Cardiac muscle cell (in vitro differentiated cells and primary cell): ENCODE data around the gene CTNNB1. TPM values are rescaled to one million over a fixed set of nuclear protein-coding genes. Genes with fewer than 3 reads are reported as not detected.

ENCODE experiments used
- DNase-seq, 2 donors: peaks; one replicate each; pipeline versions ENCODE4 v3.0.0 to v3.0.0-alpha.2; 2010 to 2017; ENCODE audit warnings: low read depth in 1 of 2, low spot score in 1 of 2
- H3K27ac ChIP-seq: fragments of 200-600 bp; sonication (generic); 2 replicates; pipeline ENCODE4 v1.5.1; 2016
- H3K27me3 ChIP-seq: fragments of 200-600 bp; sonication (generic); 2 replicates; pipeline ENCODE4 v1.6.0; 2016; ENCODE audit warnings: control low read depth
- H3K36me3 ChIP-seq: fragments of 200-600 bp; sonication (generic); 2 replicates; pipeline ENCODE4 v1.5.1; 2016; ENCODE audit warnings: control low read depth
- H3K4me1 ChIP-seq: fragments of 200-600 bp; sonication (generic); 2 replicates; pipeline ENCODE4 v1.8.1; 2017; ENCODE audit warnings: low read depth, mild to moderate bottlenecking, mixed run types
- H3K4me3 ChIP-seq: fragments of 200-600 bp; sonication (generic); 2 replicates; pipeline ENCODE4 v1.5.1; 2016; ENCODE audit warnings: mild to moderate bottlenecking
- H3K9me3 ChIP-seq: fragments of 200-600 bp; sonication (generic); 2 replicates; pipeline ENCODE4 v1.5.1; 2017; ENCODE audit warnings: low read depth, mild to moderate bottlenecking, control low read depth
- polyA plus RNA-seq: library from polyadenylated mRNA; unstranded; fragments of >200 nt; fragmentation: Nextera tagmentation; extraction: Ambion mirVana; gene quantifications from 2 replicates; pipeline ENCODE4 v1.2.1, GENCODE V29; 2016
- total RNA-seq: library from RNA; depleted of rRNA; stranded (reverse); fragments of >200 nt; gene quantifications from 2 replicates; pipeline ENCODE4 v1.2.3, GENCODE V29; 2016
- TF ChIP-seq, protein P1 (sequence below): IDR thresholded peaks from 2 replicates; pipeline ENCODE4 v1.5.1; 2012; ENCODE audit warnings: low read depth, mild to moderate bottlenecking, low read length

CTNNB1 gene
- total and polyA plus RNA-seq, 2 experiments from 2014 or later: 213 to 574 TPM

DNA sequence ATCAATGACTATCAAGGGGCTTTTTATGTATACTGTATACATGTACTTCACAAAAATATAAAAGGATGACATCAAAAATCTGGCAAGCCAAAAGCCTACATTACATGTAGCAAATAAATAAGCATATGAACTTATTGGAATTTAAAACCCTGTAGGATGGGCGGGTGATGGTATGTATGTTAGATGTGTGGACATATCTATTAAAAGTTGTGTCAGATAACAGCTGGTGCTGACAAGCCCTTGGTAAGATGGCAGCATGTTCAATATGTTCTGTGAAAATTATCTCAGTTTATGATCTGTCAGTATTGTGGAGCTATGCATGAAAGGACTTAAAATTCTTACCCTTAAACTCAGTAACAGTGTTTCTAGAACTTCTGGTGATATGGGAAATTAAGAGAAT lies 20.1 kb downstream of the CTNNB1 start:
- Histone ChIP-seq H3K27me3 (no peaks in the 10 kb centered on the region), H3K27ac (no peak overlapping the region), H3K4me3 (no peak overlapping the region), H3K4me1 (peaks cover 41% of the 10 kb centered on the region), H3K9me3 (no peaks in the 10 kb centered on the region), H3K36me3 (peaks cover 7% of the 10 kb centered on the region)
- DNase-seq: no peak
- TF ChIP-seq, protein P1, sequence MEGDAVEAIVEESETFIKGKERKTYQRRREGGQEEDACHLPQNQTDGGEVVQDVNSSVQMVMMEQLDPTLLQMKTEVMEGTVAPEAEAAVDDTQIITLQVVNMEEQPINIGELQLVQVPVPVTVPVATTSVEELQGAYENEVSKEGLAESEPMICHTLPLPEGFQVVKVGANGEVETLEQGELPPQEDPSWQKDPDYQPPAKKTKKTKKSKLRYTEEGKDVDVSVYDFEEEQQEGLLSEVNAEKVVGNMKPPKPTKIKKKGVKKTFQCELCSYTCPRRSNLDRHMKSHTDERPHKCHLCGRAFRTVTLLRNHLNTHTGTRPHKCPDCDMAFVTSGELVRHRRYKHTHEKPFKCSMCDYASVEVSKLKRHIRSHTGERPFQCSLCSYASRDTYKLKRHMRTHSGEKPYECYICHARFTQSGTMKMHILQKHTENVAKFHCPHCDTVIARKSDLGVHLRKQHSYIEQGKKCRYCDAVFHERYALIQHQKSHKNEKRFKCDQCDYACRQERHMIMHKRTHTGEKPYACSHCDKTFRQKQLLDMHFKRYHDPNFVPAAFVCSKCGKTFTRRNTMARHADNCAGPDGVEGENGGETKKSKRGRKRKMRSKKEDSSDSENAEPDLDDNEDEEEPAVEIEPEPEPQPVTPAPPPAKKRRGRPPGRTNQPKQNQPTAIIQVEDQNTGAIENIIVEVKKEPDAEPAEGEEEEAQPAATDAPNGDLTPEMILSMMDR: no peak

DNA sequence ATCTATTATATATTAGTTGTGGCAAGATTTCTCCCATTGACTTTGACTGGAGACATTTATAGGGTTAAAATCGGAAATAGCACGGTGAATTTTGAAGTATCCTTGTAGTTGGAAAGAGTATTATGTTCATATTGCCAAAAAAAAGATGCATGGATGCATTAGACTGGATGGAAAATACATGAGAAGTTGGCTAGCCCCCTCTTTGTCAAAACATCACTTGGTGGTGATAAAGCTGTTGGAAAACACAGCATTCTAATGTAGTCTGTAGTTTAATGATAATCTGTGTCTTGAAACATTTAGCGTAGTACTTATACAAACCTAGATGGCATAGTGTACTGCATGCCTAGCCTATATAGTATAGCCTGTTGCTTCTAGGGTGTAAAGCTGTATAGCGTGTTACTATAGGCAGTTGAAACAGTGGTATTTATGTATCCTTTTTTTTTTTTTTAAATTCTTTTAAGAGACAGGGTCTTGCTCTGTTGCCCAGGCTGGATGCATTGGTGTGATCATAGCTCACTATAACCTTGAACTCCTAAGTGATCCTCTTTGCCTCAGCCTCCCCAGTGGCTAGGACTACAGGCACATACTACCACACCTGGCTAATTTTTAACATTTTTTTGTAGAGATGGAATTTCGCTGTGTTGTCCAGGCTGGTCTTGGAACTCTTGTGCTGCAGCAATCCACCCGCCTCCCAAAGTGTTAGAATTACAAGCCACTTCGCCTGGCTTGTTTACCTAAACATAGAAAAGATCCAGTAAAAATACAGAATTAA lies 21.8 kb downstream of the CTNNB1 start:
- H3K4me1 ChIP-seq: peaks cover 30% of the 10 kb centered on the region
- TF ChIP-seq, protein P1: no peak
- no peaks in the 10 kb centered on the region for H3K9me3 ChIP-seq
- H3K4me3 ChIP-seq: no peak overlapping the region
- H3K36me3 ChIP-seq: peaks cover 24% of the 10 kb centered on the region
- DNase-seq: no peak
- H3K27ac ChIP-seq: no peak overlapping the region
- no peaks in the 10 kb centered on the region for H3K27me3 ChIP-seq

DNA sequence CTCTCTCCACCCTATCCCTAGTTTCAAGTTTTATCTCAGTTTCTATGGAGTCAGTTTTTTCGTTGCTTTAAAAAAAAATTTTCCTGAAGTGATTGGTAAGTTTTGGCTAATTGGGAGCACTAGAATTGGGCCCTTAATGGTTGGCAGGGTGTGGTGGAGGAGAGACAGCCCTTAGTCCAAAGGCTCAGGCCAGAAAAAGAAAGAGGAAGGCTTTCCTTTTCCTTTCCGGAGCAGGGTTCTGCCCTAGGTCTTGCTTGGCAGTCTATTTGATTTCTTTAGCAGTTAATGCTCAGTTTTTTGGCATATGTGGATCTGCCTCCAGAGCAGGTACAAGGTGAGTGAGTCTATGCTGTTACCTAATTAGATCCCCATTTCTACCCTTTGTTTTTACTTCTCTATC lies 22.7 kb downstream of the CTNNB1 start:
- TF ChIP-seq, protein P1: no peak
- Histone ChIP-seq H3K4me1 (peaks cover 30% of the 10 kb centered on the region), H3K36me3 (peaks cover 33% of the 10 kb centered on the region)

DNA sequence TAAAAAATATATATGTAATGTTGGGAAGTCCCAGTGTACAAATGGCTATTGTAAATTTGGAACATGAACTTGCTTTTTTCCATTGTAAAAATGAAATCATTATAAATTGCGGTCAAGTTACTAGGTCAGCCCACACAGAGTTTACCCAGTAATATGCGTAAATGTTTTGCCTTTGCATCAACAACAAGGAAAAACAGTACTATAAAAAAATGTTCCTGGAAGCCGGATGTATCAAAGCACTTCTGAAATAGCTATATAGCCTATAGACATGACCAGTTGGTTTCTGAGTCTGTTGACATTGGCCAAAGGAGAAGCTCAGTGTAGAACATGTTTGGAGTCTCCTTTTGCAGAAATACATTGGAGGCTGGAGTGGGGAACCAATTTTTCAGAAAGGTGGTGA lies 23.2 kb downstream of the CTNNB1 start:
- Histone ChIP-seq H3K4me1 (peaks cover 30% of the 10 kb centered on the region), H3K27me3 (no peaks in the 10 kb centered on the region), H3K36me3 (peaks cover 38% of the 10 kb centered on the region), H3K4me3 (no peak overlapping the region), H3K27ac (no peak overlapping the region), H3K9me3 (no peaks in the 10 kb centered on the region)
- DNase-seq: peak in 1 of 2 donors; percentile 30
- TF ChIP-seq, protein P1: no peak

More for the DNA sequence above, 22.7 kb downstream of the CTNNB1 start:
- H3K4me3 ChIP-seq: no peak overlapping the region
- H3K27ac ChIP-seq: no peak overlapping the region
- DNase-seq: no peak
- H3K9me3 ChIP-seq: no peaks in the 10 kb centered on the region
- H3K27me3 ChIP-seq: no peaks in the 10 kb centered on the region

DNA sequence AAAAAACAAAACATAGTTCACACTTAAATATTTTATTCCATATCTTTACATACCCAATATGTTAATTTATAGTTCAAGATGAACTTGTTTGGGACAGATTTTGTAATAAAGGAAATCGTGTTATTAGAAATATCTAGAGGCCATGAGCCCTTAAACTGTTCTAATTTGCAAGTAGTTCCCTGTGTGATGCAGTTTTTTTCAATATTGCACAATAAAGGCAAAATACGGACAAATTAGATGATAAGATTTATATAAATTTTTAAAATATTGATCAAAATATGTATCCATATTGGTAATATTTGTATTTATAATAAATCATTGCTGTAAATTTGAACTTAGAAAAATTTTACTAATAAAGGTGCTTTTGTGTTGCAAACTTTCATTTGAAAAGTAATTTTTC lies 23.8 kb downstream of the CTNNB1 start:
- peaks cover 30% of the 10 kb centered on the region for H3K4me1 ChIP-seq
- no peaks in the 10 kb centered on the region for H3K9me3 ChIP-seq
- peaks cover 43% of the 10 kb centered on the region for H3K36me3 ChIP-seq
- TF ChIP-seq, protein P1: no peak
- no peak for DNase-seq
- H3K4me3 ChIP-seq: no peak overlapping the region
- no peaks in the 10 kb centered on the region for H3K27me3 ChIP-seq
- no peak overlapping the region for H3K27ac ChIP-seq
